Endothelial cell of umbilical vein (primary cell): Measurements from ENCODE around the gene EHMT1. TPM values are rescaled to one million over a fixed set of nuclear protein-coding genes. Genes with fewer than 3 reads are reported as not detected.

Experiments
- BruUV-seq: library from RNA; stranded (reverse); fragments of 400-500 nt; replicated peaks from 2 replicates; lab custom pipeline; 2021; lab: Mats Ljungman, UMichigan
- CTCF ChIA-PET: fragments of 300-600, 350-600 bp; sonication (Branson Sonifier 250); formaldehyde crosslinking; loops from one replicate; lab custom pipeline; 2021; ENCODE audit warnings: antibody characterized with exemption, inconsistent platforms; lab: Charles Lee
- POLR2A ChIA-PET: fragments of 300-600, 350-600 bp; sonication (Branson Sonifier 250); formaldehyde crosslinking; loops from one replicate; lab custom pipeline; 2021; ENCODE audit warnings: antibody characterized with exemption, inconsistent platforms; lab: Charles Lee
- DNase-seq: peaks from one replicate; pipeline ENCODE4 v3.0.0-alpha.2; 2011; ENCODE audit warnings: low read depth, low spot score
- FAIRE-seq: peaks from 2 replicates; lab custom pipeline; 2011; peaks lifted over from hg19 to GRCh38; lab: Jason Lieb, UNC
- H2AFZ ChIP-seq: 2 replicates; pipeline ENCODE4 v1.6.0; 2012; ENCODE audit warnings: low read depth, low read length, control low read depth, inconsistent platforms
- H3K27ac ChIP-seq: 2 replicates; pipeline ENCODE4 v1.5.1; 2011; ENCODE audit warnings: low read depth, mild to moderate bottlenecking, control low read depth, low read length, moderate library complexity; ENCODE audit not compliant: insufficient read depth
- H3K27me3 ChIP-seq, 2 experiments: 2 replicates each; pipeline versions ENCODE4 v1.6.0 to v1.6.1; 2011; ENCODE audit warnings: low read length in 2 of 2, mixed read lengths in 1 of 2; ENCODE audit not compliant: control insufficient read depth in 2 of 2, insufficient read depth in 2 of 2
- H3K36me3 ChIP-seq, 2 experiments: 2 replicates in 1 of 2; 3 replicates in 1 of 2; pipeline ENCODE4 v1.5.1; 2011; ENCODE audit warnings: low read length in 2 of 2, mild to moderate bottlenecking in 1 of 2, moderate library complexity in 1 of 2; ENCODE audit not compliant: control insufficient read depth in 2 of 2, insufficient read depth in 2 of 2; ENCODE audit errors: extremely low read depth in 1 of 2
- H3K4me1 ChIP-seq: 3 replicates; pipeline ENCODE4 v1.5.1; 2011; ENCODE audit warnings: mild to moderate bottlenecking, low read length; ENCODE audit not compliant: control insufficient read depth, insufficient read depth; ENCODE audit errors: extremely low read depth
- H3K4me2 ChIP-seq: 2 replicates; pipeline ENCODE4 v1.6.1; 2011; ENCODE audit warnings: low read length, control low read depth, mixed read lengths; ENCODE audit not compliant: insufficient read depth
- H3K4me3 ChIP-seq, 3 experiments: fragments of 200-600 bp in 1 of 3; sonication (generic), shearing (Covaris generic) in 1 of 3; replicated peaks in 1 of 3; 2 replicates each; pipeline ENCODE4 v1.5.1; 2011 to 2016; ENCODE audit warnings: control low read depth in 3 of 3, low read length in 3 of 3, mild to moderate bottlenecking in 2 of 3, inconsistent platforms in 1 of 3, low read depth in 1 of 3, moderate library complexity in 1 of 3; ENCODE audit not compliant: insufficient read depth in 1 of 3
- H3K79me2 ChIP-seq: 2 replicates; pipeline ENCODE4 v1.6.0; 2012; ENCODE audit warnings: low read length, inconsistent platforms; ENCODE audit not compliant: control insufficient read depth, insufficient read depth
- H3K9ac ChIP-seq: replicated peaks from 2 replicates; pipeline ENCODE3; 2011; ENCODE audit warnings: low read length, control low read depth; ENCODE audit not compliant: insufficient read depth; ENCODE audit errors: extremely low read depth
- H3K9me1 ChIP-seq: replicated peaks from 3 replicates; pipeline ENCODE4 v1.6.0; 2011; ENCODE audit warnings: mild to moderate bottlenecking, low read length; ENCODE audit not compliant: control insufficient read depth, insufficient read depth; ENCODE audit errors: extremely low read depth
- H3K9me3 ChIP-seq: replicated peaks from 2 replicates; pipeline ENCODE4 v1.5.1; 2012; ENCODE audit warnings: low read length, inconsistent platforms; ENCODE audit not compliant: control insufficient read depth, insufficient read depth
- H4K20me1 ChIP-seq: replicated peaks from 2 replicates; pipeline ENCODE3; 2011; ENCODE audit warnings: mild to moderate bottlenecking, low read length; ENCODE audit not compliant: control insufficient read depth, insufficient read depth; ENCODE audit errors: extremely low read depth
- EZH2 ChIP-seq: IDR thresholded peaks from 2 replicates; pipeline ENCODE4 v1.6.1; 2012; ENCODE audit warnings: borderline replicate concordance, low read depth, mild to moderate bottlenecking, moderate library complexity, low read length, inconsistent platforms; ENCODE audit not compliant: severe bottlenecking
- GATA2 ChIP-seq: IDR thresholded peaks from 2 replicates; pipeline ENCODE4 v1.7.0; 2011; ENCODE audit warnings: low read depth, mild to moderate bottlenecking, moderate library complexity, mixed read lengths, low read length; ENCODE audit not compliant: insufficient read length, insufficient read depth
- MYC ChIP-seq: IDR thresholded peaks from one replicate; pipeline ENCODE4 v1.6.1; 2011; ENCODE audit warnings: mild to moderate bottlenecking, low read depth, low read length
- POLR2A ChIP-seq: IDR thresholded peaks from 2 replicates; pipeline ENCODE4 v1.6.1; 2012; ENCODE audit warnings: low read depth, mild to moderate bottlenecking, control low read depth, low read length
- POLR2AphosphoS5 ChIP-seq: IDR thresholded peaks from 2 replicates; pipeline ENCODE4 v1.6.1; 2012; ENCODE audit warnings: low read depth, mild to moderate bottlenecking, control low read depth, low read length, moderate library complexity; ENCODE audit not compliant: insufficient read depth
- dilution Hi-C: fragments of 300-500 bp; cut with MboI; formaldehyde crosslinking; loops from one replicate; pipeline ENCODE4 v1.15.0; 2019; ENCODE audit warnings: low sequenced_read_pairs; ENCODE audit not compliant: extremely low pct_ligation_motif_present
- intact Hi-C: fragments of 100-400 bp; cut with micrococcal nuclease; formaldehyde crosslinking; loops from one replicate; pipeline ENCODE4 v1.10.0; 2022
- polyA plus RNA-seq, 4 experiments: library from polyadenylated mRNA; depleted of rRNA in 3 of 4; stranded (reverse) in 3 of 4; unstranded in 1 of 4; fragments of >200 nt; gene quantifications; 2 replicates each; pipeline versions ENCODE4 v1.2.1 to v1.2.3, GENCODE V29; 2011 to 2012; ENCODE audit warnings: missing spikeins in 1 of 4
- total RNA-seq: library from RNA; stranded (reverse); gene quantifications from 2 replicates; pipeline ENCODE4 v1.2.3, GENCODE V29; 2021
- TF ChIP-seq, protein P1 (sequence below), 2 donors: IDR thresholded peaks; 1 replicate in 1 of 2; 2 replicates in 1 of 2; pipeline ENCODE4 v1.5.1; 2011; ENCODE audit warnings: low read length in 2 of 2, mild to moderate bottlenecking in 2 of 2, moderate library complexity in 2 of 2, control low read depth in 1 of 2, inconsistent platforms in 1 of 2, low read depth in 1 of 2; ENCODE audit not compliant: insufficient read depth in 1 of 2; ENCODE audit errors: extremely low read depth in 1 of 2

EHMT1 gene
- total and polyA plus RNA-seq, 2 donors (not counting 3 experiments of a cell fraction or from before 2014, with no cell fraction given) = 48.2 to 104 TPM

DNA sequence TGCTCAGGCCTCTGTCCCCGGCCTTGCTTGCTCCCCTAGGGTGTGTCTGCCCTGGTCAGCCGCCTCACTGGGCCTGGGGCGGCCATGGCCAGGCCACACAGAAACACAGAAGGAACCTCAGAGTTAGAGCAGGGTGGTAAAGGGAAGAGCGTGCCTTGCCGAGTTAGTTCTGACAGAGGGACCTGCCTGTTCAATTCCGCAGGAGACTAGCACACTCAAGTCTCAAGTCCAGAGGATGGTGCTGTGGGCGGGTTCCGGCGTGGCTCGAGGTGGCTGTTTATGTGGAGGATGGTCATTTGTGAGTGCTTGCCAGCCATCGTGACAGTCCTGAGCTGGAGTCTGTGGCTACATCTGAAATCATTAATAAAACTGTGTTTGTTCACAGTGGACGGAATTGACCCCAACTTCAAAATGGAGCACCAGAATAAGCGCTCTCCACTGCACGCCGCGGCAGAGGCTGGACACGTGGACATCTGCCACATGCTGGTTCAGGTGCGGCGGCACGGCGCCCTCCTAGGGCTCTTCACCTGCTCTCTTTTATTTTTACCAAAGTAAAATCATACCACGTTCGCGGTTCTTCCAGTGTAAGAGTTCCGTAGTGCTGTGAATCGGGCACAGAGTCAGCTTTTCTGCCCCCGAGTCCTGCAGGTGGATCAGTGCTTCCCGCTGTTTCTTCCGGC is 163.2 kb downstream of the EHMT1 start:
- Histone ChIP-seq H3K4me1 (no peaks in the 10 kb centered on the region), H3K4me3 (no peak overlapping the region), H2AFZ (no peak overlapping the region), H3K79me2 (no peaks in the 10 kb centered on the region), H3K36me3 (peaks cover 9 to 50% of the 10 kb centered on the region in 2 experiments), H3K9me1 (no peaks in the 10 kb centered on the region), H3K9ac (no peak overlapping the region), H3K4me2 (no peak overlapping the region), H3K9me3 (no peaks in the 10 kb centered on the region), H3K27ac (no peak overlapping the region), H3K27me3 (no peaks in the 10 kb centered on the region), H4K20me1 (no peaks in the 10 kb centered on the region)
- ChIA-PET POLR2A (no interaction called here), CTCF (no interaction called here)
- DNase-seq (no peak), FAIRE-seq (no peak)
- intact Hi-C loops = no loop called here
- dilution Hi-C loops = no loop called here
- TF ChIP-seq MYC (no peak), GATA2 (no peak), POLR2A (no peak), EZH2 (no peak), POLR2AphosphoS5 (no peak)
- TF ChIP-seq, protein P1, sequence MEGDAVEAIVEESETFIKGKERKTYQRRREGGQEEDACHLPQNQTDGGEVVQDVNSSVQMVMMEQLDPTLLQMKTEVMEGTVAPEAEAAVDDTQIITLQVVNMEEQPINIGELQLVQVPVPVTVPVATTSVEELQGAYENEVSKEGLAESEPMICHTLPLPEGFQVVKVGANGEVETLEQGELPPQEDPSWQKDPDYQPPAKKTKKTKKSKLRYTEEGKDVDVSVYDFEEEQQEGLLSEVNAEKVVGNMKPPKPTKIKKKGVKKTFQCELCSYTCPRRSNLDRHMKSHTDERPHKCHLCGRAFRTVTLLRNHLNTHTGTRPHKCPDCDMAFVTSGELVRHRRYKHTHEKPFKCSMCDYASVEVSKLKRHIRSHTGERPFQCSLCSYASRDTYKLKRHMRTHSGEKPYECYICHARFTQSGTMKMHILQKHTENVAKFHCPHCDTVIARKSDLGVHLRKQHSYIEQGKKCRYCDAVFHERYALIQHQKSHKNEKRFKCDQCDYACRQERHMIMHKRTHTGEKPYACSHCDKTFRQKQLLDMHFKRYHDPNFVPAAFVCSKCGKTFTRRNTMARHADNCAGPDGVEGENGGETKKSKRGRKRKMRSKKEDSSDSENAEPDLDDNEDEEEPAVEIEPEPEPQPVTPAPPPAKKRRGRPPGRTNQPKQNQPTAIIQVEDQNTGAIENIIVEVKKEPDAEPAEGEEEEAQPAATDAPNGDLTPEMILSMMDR (IDR thresholded peaks at IDR 0.05; ENCODE audit: extremely low read depth in 1 of 2, insufficient read depth in 1 of 2, low read depth in 1 of 2, low read length in 2 of 2) = no peak
- no TSS peak for BruUV-seq
